Ishikawa (cell line): ENCODE measurements around the gene TRAPPC12.

ENCODE experiments used
- CEBPB ChIP-seq: IDR thresholded peaks from 2 replicates; pipeline ENCODE4 v1.6.1; 2012
- CREB1 ChIP-seq: IDR thresholded peaks from 2 replicates; pipeline ENCODE4 v1.6.1; 2012; ENCODE audit warnings: low read depth
- EGR1 ChIP-seq: IDR thresholded peaks from 2 replicates; pipeline ENCODE4 v1.6.1; 2012
- EP300 ChIP-seq: IDR thresholded peaks from 2 replicates; pipeline ENCODE4 v1.6.1; 2012; ENCODE audit warnings: borderline replicate concordance
- FOXM1 ChIP-seq: IDR thresholded peaks from 2 replicates; pipeline ENCODE4 v1.6.1; 2012; ENCODE audit warnings: low read depth, borderline replicate concordance
- MAX ChIP-seq: IDR thresholded peaks from 2 replicates; pipeline ENCODE4 v1.6.1; 2012
- NFIC ChIP-seq: IDR thresholded peaks from 2 replicates; pipeline ENCODE4 v1.6.1; 2012
- RAD21 ChIP-seq: IDR thresholded peaks from 2 replicates; pipeline ENCODE4 v1.6.1; 2012; ENCODE audit warnings: low read depth
- REST ChIP-seq: IDR thresholded peaks from 2 replicates; pipeline ENCODE4 v1.6.1; 2012; ENCODE audit warnings: low read depth, mild to moderate bottlenecking
- TAF1 ChIP-seq: IDR thresholded peaks from 2 replicates; pipeline ENCODE4 v1.6.1; 2012; ENCODE audit warnings: low read depth, mild to moderate bottlenecking
- TCF12 ChIP-seq: IDR thresholded peaks from 2 replicates; pipeline ENCODE4 v1.6.1; 2012; ENCODE audit warnings: low read depth
- TEAD4 ChIP-seq: IDR thresholded peaks from 2 replicates; pipeline ENCODE4 v1.6.1; 2012
- YY1 ChIP-seq: IDR thresholded peaks from 2 replicates; pipeline ENCODE4 v1.6.1; 2012; ENCODE audit warnings: low read depth
- ZBTB7A ChIP-seq: IDR thresholded peaks from 2 replicates; pipeline ENCODE4 v1.6.1; 2012; ENCODE audit warnings: low read depth
- TF ChIP-seq, protein P1 (sequence below): IDR thresholded peaks from 2 replicates; pipeline ENCODE4 v1.6.1; 2012

TRAPPC12 gene

DNA sequence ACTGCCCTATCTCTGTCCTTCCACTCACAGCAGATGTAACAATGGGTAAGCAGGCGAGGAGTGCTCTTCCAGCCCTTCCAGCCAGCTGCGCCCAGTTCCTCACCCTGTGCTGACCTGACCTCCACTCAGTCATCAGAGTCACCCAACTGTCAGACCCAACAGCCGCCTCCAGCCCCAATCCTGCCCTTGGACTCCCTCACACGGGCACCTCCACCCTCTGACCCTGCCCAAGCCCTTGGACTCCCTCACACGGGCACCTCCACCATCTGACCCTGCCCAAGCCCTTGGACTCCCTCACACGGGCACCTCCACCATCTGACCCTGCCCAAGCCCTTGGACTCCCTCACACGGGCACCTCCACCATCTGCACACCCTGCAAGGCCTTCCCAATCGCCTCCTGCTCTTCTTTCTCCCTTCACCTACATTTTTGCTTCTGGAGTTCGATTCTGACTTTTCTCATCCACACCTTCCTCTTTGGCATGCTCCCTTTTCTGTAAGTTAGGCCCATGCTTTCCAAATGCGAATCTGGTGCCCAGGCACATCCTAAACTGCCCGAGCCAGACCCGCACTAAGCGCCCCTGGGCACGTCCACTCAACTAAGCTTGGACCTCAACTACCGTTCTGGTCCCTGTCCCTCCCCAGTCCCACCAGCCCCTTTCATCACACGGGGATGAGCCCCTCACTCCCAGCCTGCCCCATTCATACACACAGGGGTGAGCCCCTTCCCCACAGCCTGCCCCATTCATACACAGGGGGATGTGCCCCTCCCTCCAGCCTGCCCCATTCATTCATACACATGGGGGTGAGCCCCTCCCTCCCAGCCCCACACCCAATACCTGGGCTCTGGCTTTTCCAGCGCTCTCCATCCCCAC is 17.7 kb upstream of the TRAPPC12 start:
- TF ChIP-seq CEBPB = no peak
- TF ChIP-seq EP300 = no peak
- no peak for TF ChIP-seq TCF12
- TF ChIP-seq RAD21 = no peak
- TF ChIP-seq FOXM1 = no peak
- TF ChIP-seq REST = no peak
- TF ChIP-seq, protein P1, sequence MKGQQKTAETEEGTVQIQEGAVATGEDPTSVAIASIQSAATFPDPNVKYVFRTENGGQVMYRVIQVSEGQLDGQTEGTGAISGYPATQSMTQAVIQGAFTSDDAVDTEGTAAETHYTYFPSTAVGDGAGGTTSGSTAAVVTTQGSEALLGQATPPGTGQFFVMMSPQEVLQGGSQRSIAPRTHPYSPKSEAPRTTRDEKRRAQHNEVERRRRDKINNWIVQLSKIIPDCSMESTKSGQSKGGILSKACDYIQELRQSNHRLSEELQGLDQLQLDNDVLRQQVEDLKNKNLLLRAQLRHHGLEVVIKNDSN = no peak
- TF ChIP-seq YY1 = no peak
- TF ChIP-seq NFIC = no peak
- TF ChIP-seq ZBTB7A = no peak
- no peak for TF ChIP-seq TAF1
- no peak for TF ChIP-seq EGR1

- TF ChIP-seq CEBPB (no peak), YY1 (no peak), REST (no peak), EGR1 (no peak), TEAD4 (no peak), ZBTB7A (no peak), EP300 (no peak), MAX (no peak), RAD21 (no peak), NFIC (no peak), TAF1 (no peak)
- TF ChIP-seq, protein P1 = no peak
Measured at GRCh38 chr2:3365219-3365618, 14.3 kb upstream of the TRAPPC12 start.

DNA sequence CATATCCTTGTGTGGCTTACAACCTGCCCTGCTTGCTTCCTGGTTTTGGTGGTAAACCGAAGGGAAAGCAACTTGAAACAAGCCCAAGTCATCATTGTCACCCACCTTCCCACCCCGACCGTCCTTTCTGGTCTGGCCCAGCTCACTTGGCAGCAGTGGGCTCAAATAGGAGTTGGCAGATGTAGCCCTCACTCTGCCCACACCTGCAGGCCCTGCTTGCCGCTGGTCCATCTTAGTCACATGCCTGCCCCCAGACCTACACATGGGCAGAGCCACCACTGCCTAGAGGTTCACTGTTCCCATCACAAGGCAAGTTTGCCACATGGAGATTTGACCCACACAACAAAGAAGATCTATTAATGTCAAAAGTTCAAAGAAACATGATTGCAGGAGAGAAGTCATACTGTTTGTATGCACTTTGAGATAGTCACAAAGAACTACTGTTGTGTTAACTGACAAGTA is 11.2 kb upstream of the TRAPPC12 start:
- no peak for TF ChIP-seq EP300
- no peak for TF ChIP-seq FOXM1
- TF ChIP-seq, protein P1 = no peak
- no peak for TF ChIP-seq NFIC
- no peak for TF ChIP-seq TEAD4
- TF ChIP-seq YY1 = no peak
- no peak for TF ChIP-seq TAF1
- no peak for TF ChIP-seq MAX
- no peak for TF ChIP-seq ZBTB7A
- TF ChIP-seq CEBPB = no peak
- TF ChIP-seq RAD21 = no peak
- TF ChIP-seq TCF12 = no peak
- TF ChIP-seq REST = no peak
- no peak for TF ChIP-seq EGR1
- no peak for TF ChIP-seq CREB1

DNA sequence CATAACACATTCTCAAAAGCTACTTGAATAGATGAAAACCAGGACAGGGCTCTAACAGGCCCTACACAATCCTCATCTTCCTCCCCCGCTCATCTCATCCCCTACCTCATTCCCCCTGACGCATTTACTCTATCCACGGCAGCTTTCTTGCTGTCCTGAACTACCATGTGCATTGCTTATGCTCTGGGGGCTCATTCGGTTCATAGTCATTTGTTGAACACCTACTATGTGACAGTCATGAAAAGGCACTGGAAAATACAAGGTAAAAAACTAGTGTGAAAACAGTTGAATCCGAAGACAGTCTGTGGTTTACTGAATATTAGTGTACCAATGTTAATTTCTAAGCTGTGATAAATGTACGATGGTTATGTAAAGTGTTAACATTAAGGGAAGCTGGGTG is 2.7 kb upstream of the TRAPPC12 start:
- TF ChIP-seq REST = no peak
- no peak for TF ChIP-seq CEBPB
